HG03378 (cell line): ENCODE results near the gene ETV2.
"Not testable (repeated sequence)": the region's sequence is repeated elsewhere in the genome, so short reads cannot be mapped to it uniquely, and the experiment has no call there.

Source experiments
- ATAC-seq: cut with Tn5 transposase; IDR thresholded peaks from one replicate; pipeline ENCODE4 v1.9.1; 2021; ENCODE audit warnings: mild to moderate bottlenecking, moderate library complexity; ENCODE audit not compliant: unreplicated experiment

Gene ETV2

DNA sequence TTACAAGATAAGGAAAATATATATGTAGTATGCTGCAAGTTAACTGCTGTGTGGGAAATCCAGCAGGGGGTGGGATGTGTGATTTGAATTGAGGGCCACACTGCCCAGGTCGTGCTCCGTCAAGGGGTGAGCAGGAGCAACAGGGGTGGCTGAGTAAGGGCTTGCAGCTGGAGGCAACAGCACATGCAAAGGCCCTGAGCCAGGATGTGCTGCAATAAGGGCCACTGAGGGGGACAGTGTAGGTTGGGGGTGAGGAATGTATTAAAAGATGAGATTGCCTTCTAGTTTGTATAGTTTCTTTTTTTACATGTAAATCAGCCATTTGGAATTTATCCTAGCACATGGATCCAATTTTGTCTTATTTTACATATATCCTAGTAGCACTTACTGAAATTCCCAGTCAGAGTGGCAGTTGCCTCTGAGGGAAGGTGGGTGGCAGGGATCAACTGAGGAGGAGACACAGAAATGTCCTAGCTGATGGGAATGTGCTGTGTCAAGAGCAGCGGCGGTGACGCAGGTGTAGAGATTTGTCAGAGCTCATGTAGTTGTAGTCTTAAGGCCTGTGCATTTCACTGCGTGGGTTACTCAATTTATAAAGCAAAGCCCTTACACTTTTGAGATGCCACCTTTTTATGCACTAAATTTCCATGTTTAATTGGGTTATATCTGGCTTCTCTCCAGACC lies 18.1 kb upstream of the ETV2 start:
- ATAC-seq = no peak

DNA sequence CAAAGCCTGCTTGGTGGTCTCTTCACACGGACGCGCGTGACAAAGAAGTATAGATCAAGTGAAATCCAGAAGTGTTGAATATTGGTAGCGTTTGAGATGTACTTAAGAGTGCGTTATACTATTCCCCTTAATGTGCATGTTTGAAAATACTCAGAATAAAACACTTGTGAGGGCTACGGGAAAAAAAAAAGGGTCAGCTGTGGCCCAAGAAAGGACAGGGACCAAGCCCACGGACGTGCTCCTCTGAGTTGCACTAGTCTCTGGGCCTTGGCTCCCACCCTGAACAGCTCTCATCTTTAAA lies 13.3 kb upstream of the ETV2 start:
- ATAC-seq = no peak

- peak; percentile 91 for ATAC-seq
Observed at GRCh38 chr19:35628565-35629331, 12.8 kb upstream of the ETV2 start, which contains the start of gene RBM42. Gene RBM42, plus strand, starts transcription at chr19:35629036. Its CDS starts 118 bp downstream, at chr19:35629154.

DNA sequence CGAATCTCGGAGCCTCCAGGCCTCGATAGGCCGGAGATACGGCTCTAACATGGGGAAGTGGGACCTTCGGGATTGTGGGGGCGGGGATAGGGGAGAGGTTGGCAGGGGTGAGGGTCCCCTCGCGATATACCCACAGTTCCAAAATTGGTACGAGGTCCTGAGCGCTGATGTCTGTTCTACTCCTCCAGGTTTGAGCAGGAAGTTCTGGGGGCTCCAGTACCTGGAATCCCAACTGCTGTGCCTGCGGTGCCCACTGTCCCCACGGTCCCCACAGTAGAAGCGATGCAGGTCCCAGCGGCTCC lies 12.3 kb upstream of the ETV2 start:
- no peak for ATAC-seq

DNA sequence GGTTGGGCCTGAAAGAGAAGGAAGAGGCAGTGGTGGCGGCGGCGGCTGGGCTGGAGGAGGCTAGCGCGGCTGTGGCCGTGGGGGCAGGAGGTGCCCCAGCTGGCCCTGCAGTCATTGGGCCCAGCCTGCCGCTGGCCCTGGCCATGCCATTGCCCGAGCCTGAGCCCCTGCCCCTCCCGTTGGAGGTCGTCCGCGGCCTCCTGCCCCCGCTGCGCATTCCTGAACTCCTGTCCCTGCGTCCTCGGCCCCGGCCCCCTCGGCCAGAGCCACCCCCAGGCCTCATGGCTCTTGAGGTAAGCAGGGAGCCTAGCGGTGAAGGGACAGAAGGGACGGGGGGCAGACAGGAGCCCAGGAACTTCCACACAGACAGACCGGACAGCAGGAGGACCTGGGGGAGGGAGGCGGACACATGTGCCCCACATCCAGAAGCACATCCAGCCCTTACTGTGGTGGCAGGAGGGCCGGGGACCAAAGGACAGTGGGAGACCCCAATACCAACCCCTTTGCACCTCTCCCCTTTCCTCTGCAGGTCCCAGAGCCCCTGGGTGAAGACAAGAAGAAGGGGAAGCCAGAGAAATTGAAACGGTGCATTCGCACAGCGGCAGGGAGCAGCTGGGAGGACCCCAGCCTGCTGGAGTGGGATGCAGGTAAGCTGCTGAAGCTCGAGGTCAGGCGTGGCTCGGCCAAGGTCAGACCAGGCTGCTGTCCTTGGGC lies 7.7 kb upstream of the ETV2 start:
- ATAC-seq = no peak

GRCh38 chr19:35636651-35637050 lies 4.9 kb upstream of the ETV2 start:
- ATAC-seq = no peak

DNA sequence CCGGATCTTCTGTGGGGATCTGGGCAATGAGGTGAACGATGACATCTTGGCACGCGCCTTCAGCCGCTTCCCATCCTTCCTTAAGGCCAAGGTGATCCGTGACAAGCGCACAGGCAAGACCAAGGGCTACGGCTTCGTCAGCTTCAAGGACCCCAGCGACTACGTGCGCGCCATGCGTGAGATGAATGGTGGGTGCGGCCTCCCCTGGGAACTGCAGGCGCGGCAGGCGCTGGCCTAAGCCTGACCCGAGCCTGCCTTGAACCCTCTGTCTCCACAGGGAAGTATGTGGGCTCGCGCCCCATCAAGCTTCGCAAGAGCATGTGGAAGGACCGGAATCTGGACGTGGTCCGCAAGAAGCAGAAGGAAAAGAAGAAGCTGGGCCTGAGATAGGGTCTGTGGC lies 4.4 kb upstream of the ETV2 start:
- ATAC-seq = no peak

GRCh38 chr19:35639321-35639639 lies 2.3 kb upstream of the ETV2 start:
- ATAC-seq = no peak

- ATAC-seq = no peak
Observed at GRCh38 chr19:35639863-35640262, 1.7 kb upstream of the ETV2 start.

DNA sequence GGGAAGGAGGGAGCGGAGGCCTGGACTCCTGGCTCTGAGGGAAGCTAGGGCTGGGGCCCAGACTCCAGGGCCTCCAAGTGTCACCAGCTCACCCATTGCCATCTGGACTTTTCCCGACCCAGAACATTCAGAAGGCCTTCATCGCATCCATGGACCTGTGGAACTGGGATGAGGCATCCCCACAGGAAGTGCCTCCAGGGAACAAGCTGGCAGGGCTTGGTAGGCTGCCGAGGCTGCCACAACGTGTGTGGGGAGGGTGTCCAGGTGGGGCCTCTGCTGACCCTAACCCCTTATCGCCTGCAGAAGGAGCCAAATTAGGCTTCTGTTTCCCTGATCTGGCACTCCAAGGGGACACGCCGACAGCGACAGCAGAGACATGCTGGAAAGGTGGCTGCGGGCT lies 767 bp downstream of the ETV2 start:
- no peak for ATAC-seq

- ATAC-seq = no peak
Observed at GRCh38 chr19:35642798-35643254, 1.3 kb downstream of the ETV2 start.

GRCh38 chr19:35643255-35644205 lies 2.0 kb downstream of the ETV2 start:
- ATAC-seq = no peak

GRCh38 chr19:35644206-35644986 lies 2.9 kb downstream of the ETV2 start:
- ATAC-seq = no peak

GRCh38 chr19:35644987-35645679 lies 3.6 kb downstream of the ETV2 start:
- no peak for ATAC-seq

DNA sequence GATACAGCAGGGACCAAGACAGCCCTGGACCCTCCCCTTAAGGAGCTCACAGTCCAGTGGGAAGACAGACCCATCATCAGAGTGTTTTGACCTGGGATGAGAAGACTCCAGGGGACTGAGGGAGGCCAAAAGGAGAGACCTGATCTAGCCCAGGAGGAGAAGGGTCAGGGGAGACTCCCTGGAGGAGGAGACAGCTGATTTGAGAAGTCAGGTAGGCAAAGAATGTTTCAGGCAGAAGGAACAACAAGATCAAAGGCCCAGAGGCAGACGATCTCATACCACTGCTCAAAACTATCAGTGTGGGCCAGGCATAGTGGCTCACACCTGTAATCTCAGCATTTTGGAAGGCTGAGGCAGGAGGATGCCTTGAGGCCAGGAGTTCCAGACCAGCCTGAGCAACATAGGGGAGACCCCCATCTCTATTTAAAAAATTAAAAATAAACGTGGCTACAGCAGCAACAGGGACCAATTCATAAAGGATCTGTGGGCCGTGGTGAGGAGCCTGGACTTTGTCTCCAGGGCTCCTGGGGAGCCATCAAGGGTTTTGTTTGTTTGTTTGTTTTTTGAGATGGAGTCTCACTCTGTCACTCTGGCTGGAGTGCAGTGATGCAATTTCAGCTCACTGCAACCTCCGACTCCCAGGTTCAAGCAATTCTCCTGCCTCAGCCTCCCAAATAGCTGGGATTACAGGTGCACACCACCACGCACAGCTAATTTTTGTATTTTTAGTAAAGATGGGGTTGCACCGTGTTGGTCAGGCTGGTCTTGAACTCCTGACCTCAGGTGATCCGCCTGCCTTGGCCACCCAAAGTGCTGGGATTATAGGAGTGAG lies 4.4 kb downstream of the ETV2 start:
- no peak for ATAC-seq

DNA sequence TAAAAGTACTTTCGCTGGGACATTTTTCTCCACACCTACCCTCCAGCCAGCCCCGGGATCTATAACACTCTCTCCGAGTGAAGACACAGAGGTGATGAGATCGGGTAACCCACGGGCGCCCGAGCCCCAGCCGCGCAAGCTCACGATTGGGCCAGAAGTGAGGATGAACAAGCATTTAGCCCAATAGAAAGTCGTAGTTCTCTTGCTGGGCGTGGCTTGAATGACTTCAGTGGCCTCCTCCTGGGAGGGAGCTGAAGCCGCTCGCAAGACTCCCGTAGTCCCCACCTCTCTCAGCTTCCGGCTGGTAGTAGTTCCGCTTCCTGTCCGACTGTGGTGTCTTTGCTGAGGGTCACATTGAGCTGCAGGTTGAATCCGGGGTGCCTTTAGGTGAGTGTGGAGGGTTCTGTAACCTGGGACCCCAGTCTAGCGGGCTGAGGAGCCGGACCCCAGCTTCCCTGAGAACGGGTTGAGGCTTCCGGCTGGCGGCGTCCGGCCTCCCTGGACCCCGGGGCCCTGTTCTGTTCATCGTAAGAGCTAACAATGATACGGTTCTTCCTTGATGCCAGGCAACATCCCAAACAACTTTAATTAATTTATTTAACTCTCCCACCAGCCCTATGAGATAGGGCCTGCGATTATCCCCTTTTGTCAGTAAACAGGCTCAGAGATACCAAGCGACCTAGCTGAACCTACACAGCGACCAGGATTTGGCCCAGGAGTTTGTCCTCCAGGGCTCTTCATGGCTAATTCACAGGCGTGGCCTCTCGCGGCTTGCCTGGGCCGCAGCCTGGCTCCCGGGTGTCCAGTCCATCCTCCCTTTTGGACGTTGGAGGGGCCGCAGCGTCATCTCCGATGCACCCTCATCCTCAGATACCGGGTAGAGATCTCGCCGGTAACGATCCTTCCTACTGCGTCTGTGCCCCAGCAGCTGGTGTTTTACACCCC lies 6.7 kb downstream of the ETV2 start, which contains the start of gene COX6B1:
Gene COX6B1 (plus strand): TSS at position 307 of the 945 bp plus-strand sequence. CDS start 2,921 bp downstream, outside the sequence.
- ATAC-seq = peak; percentile 64

GRCh38 chr19:35650581-35650980 lies 9.0 kb downstream of the ETV2 start:
- ATAC-seq = no peak

DNA sequence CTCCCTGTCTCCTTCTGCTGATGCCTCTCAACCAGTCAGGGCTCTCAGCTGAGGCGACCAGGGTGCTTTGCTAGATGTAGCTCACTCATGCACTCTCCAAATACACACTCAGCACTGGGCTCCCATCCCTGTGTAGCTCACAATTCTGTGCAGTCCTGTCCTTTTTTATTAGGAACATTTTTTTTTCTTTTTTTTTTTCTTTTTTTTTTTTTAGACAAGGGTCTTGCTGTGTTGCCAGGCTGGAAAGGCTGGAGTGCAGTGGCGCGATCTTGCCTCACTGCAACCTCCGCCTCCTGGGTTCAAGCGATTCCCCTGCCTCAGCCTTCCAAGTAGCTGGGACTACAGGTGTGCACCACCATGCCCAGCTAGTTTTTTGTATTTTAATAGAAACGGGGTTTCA lies 13.3 kb downstream of the ETV2 start:
- not testable (repeated sequence) for ATAC-seq
